ENCODE data around the gene HYAL3. TPM values are rescaled to one million over a fixed set of nuclear protein-coding genes. Genes with fewer than 3 reads are reported as not detected.

HYAL3 gene
- total and polyA plus RNA-seq, 2 of the 13 experiments (the other 11 are each of a cell fraction or from before 2014, with no cell fraction given) = 5.5 to 10.4 TPM

GRCh38 chr3:50268703-50269451 lies 30.3 kb downstream of the HYAL3 start, which contains the start of gene SEMA3B (continued):
- TF ChIP-seq, protein P1, sequence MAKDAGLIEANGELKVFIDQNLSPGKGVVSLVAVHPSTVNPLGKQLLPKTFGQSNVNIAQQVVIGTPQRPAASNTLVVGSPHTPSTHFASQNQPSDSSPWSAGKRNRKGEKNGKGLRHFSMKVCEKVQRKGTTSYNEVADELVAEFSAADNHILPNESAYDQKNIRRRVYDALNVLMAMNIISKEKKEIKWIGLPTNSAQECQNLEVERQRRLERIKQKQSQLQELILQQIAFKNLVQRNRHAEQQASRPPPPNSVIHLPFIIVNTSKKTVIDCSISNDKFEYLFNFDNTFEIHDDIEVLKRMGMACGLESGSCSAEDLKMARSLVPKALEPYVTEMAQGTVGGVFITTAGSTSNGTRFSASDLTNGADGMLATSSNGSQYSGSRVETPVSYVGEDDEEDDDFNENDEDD (CRISPR knock-in tag; IDR thresholded peaks at IDR 0.05; ENCODE audit: borderline replicate concordance) = no peak
- TF ChIP-seq SPEN (CRISPR knock-in tag; IDR thresholded peaks at IDR 0.05; ENCODE audit: low read depth) (peak; percentile 61), ARID2 (CRISPR knock-in tag; IDR thresholded peaks at IDR 0.05; ENCODE audit: borderline replicate concordance) (no peak), ZNF20 (CRISPR knock-in tag; IDR thresholded peaks at IDR 0.05) (no peak), ZNF234 (CRISPR knock-in tag; conservative IDR thresholded peaks at IDR 0.05) (no peak), ZMYM2 (CRISPR knock-in tag; IDR thresholded peaks at IDR 0.05) (0 out of 2 replicates have a peak, but pooled peaks have one; percentile 33), HNRNPUL1 (IDR thresholded peaks at IDR 0.05; ENCODE audit: low read depth, low read length) (no peak), TBL1XR1 (IDR thresholded peaks at IDR 0.05; ENCODE audit: borderline replicate concordance, low read length, partially characterized antibody) (no peak), KLF11 (CRISPR knock-in tag; IDR thresholded peaks at IDR 0.05) (no peak), PAXIP1 (CRISPR knock-in tag; conservative IDR thresholded peaks at IDR 0.05) (peak; percentile 78), ERF (CRISPR knock-in tag; IDR thresholded peaks at IDR 0.05) (peak; percentile 18; the same call in 1 of the 2 replicates), PAX8 (CRISPR knock-in tag; IDR thresholded peaks at IDR 0.05; ENCODE audit: borderline replicate concordance) (no peak), SMAD1 (CRISPR knock-in tag; IDR thresholded peaks at IDR 0.05; ENCODE audit: borderline replicate concordance, low read depth) (no peak), YEATS4 (CRISPR knock-in tag; IDR thresholded peaks at IDR 0.05; ENCODE audit: borderline replicate concordance) (no peak), ZNF678 (CRISPR knock-in tag; IDR thresholded peaks at IDR 0.05) (no peak), ZNF839 (CRISPR knock-in tag; IDR thresholded peaks at IDR 0.05; ENCODE audit: borderline replicate concordance) (no peak), HOXD1 (CRISPR knock-in tag; IDR thresholded peaks at IDR 0.05) (no peak), ZNF781 (CRISPR knock-in tag; IDR thresholded peaks at IDR 0.05; ENCODE audit: borderline replicate concordance, not compliant biosample characterization) (no peak)
- TF ChIP-seq, protein P2, sequence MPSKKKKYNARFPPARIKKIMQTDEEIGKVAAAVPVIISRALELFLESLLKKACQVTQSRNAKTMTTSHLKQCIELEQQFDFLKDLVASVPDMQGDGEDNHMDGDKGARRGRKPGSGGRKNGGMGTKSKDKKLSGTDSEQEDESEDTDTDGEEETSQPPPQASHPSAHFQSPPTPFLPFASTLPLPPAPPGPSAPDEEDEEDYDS (CRISPR knock-in tag; IDR thresholded peaks at IDR 0.05) = no peak
- TF ChIP-seq, protein P3, sequence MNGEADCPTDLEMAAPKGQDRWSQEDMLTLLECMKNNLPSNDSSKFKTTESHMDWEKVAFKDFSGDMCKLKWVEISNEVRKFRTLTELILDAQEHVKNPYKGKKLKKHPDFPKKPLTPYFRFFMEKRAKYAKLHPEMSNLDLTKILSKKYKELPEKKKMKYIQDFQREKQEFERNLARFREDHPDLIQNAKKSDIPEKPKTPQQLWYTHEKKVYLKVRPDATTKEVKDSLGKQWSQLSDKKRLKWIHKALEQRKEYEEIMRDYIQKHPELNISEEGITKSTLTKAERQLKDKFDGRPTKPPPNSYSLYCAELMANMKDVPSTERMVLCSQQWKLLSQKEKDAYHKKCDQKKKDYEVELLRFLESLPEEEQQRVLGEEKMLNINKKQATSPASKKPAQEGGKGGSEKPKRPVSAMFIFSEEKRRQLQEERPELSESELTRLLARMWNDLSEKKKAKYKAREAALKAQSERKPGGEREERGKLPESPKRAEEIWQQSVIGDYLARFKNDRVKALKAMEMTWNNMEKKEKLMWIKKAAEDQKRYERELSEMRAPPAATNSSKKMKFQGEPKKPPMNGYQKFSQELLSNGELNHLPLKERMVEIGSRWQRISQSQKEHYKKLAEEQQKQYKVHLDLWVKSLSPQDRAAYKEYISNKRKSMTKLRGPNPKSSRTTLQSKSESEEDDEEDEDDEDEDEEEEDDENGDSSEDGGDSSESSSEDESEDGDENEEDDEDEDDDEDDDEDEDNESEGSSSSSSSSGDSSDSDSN (CRISPR knock-in tag; IDR thresholded peaks at IDR 0.05) = peak; percentile 38; the same call in 1 of the 2 replicates
- TF ChIP-seq, protein P4, sequence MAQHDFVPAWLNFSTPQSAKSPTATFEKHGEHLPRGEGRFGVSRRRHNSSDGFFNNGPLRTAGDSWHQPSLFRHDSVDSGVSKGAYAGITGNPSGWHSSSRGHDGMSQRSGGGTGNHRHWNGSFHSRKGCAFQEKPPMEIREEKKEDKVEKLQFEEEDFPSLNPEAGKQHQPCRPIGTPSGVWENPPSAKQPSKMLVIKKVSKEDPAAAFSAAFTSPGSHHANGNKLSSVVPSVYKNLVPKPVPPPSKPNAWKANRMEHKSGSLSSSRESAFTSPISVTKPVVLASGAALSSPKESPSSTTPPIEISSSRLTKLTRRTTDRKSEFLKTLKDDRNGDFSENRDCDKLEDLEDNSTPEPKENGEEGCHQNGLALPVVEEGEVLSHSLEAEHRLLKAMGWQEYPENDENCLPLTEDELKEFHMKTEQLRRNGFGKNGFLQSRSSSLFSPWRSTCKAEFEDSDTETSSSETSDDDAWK (CRISPR knock-in tag; IDR thresholded peaks at IDR 0.05) = no peak
